ENCODE measurements around the gene FRYL.
"Not testable (repeated sequence)": the region's sequence is repeated elsewhere in the genome, so short reads cannot be mapped to it uniquely, and the experiment has no call there.

- TF ChIP-seq CTCF (IDR thresholded peaks at IDR 0.05 in 4 of 5, conservative IDR thresholded peaks at IDR 0.05 in 1 of 5); POLR2A (IDR thresholded peaks at IDR 0.05): not testable (repeated sequence)
Observed at GRCh38 chr4:48728906-48729496, 51.1 kb downstream of the FRYL start.
